ENCODE results near the gene MEG3. TPM values are rescaled to one million over a fixed set of nuclear protein-coding genes. Genes with fewer than 3 reads are reported as not detected.
"Not testable (repeated sequence)": the region's sequence is repeated elsewhere in the genome, so short reads cannot be mapped to it uniquely, and the experiment has no call there.

Gene MEG3
- total and polyA plus RNA-seq, 8 donors: 15.9 to 398 (median 329) TPM

- intact Hi-C loops (cut with DNase I): no loop called here
- peaks cover 0 to 16% of the 10 kb centered on the region in 2 donors for H3K27me3 ChIP-seq
- no peaks in the 10 kb centered on the region for H3K36me3 ChIP-seq
- TF ChIP-seq CTCF (IDR thresholded peaks at IDR 0.05): no peak
- H3K9me3 ChIP-seq: peaks cover 0 to 11% of the 10 kb centered on the region in 2 donors
- no peak for DNase-seq
- ATAC-seq: no peak
- H3K4me1 ChIP-seq: no peaks in the 10 kb centered on the region
- H3K4me3 ChIP-seq: no peak overlapping the region
- H3K27ac ChIP-seq: no peak overlapping the region
Measured at GRCh38 chr14:100815478-100816285, 10.2 kb upstream of the MEG3 start.

GRCh38 chr14:100816286-100816949, 9.5 kb upstream of the MEG3 start:
- intact Hi-C loops (cut with DNase I): no loop called here
- no peak overlapping the region for H3K27ac ChIP-seq

GRCh38 chr14:100816950-100817901, 8.7 kb upstream of the MEG3 start:
- intact Hi-C loops (cut with DNase I): no loop called here
- H3K9me3 ChIP-seq: no peaks in the 10 kb centered on the region
- no peaks in the 10 kb centered on the region for H3K4me1 ChIP-seq
- no peak overlapping the region for H3K27ac ChIP-seq
- TF ChIP-seq CTCF (IDR thresholded peaks at IDR 0.05): no peak
- H3K36me3 ChIP-seq: no peaks in the 10 kb centered on the region
- peaks cover 0 to 14% of the 10 kb centered on the region in 2 donors for H3K27me3 ChIP-seq
- DNase-seq (no peak), ATAC-seq (no peak)
- no peak overlapping the region for H3K4me3 ChIP-seq

More at GRCh38 chr14:100816286-100816949, 9.5 kb upstream of the MEG3 start:
- ATAC-seq: no peak
- H3K4me3 ChIP-seq: no peak overlapping the region
- peaks cover 0 to 13% of the 10 kb centered on the region in 2 donors for H3K27me3 ChIP-seq
- peaks cover 0 to 4% of the 10 kb centered on the region in 2 donors for H3K9me3 ChIP-seq
- H3K4me1 ChIP-seq: no peaks in the 10 kb centered on the region
- no peak for DNase-seq
- H3K36me3 ChIP-seq: no peaks in the 10 kb centered on the region
- no peak for TF ChIP-seq CTCF (IDR thresholded peaks at IDR 0.05)

GRCh38 chr14:100818221-100818699, 7.7 kb upstream of the MEG3 start:
- peaks cover 0 to 24% of the 10 kb centered on the region in 2 donors for H3K27me3 ChIP-seq
- no peaks in the 10 kb centered on the region for H3K4me1 ChIP-seq

GRCh38 chr14:100818923-100819322, 7.0 kb upstream of the MEG3 start:
- ATAC-seq; H3K4me1 ChIP-seq; H3K27ac ChIP-seq; H3K9me3 ChIP-seq; H3K36me3 ChIP-seq; H3K4me3 ChIP-seq; DNase-seq; intact Hi-C loops (cut with DNase I): not testable (repeated sequence)
- peaks cover 0 to 26% of the 10 kb centered on the region in 2 donors for H3K27me3 ChIP-seq

More at GRCh38 chr14:100818221-100818699, 7.7 kb upstream of the MEG3 start:
- H3K27ac ChIP-seq: no peak overlapping the region
- TF ChIP-seq CTCF (IDR thresholded peaks at IDR 0.05): no peak
- DNase-seq (no peak), ATAC-seq (no peak)
- no peak overlapping the region for H3K4me3 ChIP-seq
- H3K36me3 ChIP-seq: no peaks in the 10 kb centered on the region
- H3K9me3 ChIP-seq: no peaks in the 10 kb centered on the region
- intact Hi-C loops (cut with DNase I): no loop called here
